HL-60 (cell line): ENCODE measurements around the gene VDR.

Experiments
- CTCF ChIP-seq: IDR thresholded peaks from one replicate; pipeline ENCODE4 v1.5.1; 2011; ENCODE audit warnings: low read length, control low read depth, inconsistent platforms; ENCODE audit not compliant: insufficient read depth
- POLR2AphosphoS5 ChIP-seq: IDR thresholded peaks from 2 replicates; pipeline ENCODE4 v1.6.1; 2012; ENCODE audit warnings: low read depth
- REST ChIP-seq: IDR thresholded peaks from 2 replicates; pipeline ENCODE4 v1.6.1; 2012; ENCODE audit warnings: low read depth; ENCODE audit not compliant: insufficient replicate concordance

DNA sequence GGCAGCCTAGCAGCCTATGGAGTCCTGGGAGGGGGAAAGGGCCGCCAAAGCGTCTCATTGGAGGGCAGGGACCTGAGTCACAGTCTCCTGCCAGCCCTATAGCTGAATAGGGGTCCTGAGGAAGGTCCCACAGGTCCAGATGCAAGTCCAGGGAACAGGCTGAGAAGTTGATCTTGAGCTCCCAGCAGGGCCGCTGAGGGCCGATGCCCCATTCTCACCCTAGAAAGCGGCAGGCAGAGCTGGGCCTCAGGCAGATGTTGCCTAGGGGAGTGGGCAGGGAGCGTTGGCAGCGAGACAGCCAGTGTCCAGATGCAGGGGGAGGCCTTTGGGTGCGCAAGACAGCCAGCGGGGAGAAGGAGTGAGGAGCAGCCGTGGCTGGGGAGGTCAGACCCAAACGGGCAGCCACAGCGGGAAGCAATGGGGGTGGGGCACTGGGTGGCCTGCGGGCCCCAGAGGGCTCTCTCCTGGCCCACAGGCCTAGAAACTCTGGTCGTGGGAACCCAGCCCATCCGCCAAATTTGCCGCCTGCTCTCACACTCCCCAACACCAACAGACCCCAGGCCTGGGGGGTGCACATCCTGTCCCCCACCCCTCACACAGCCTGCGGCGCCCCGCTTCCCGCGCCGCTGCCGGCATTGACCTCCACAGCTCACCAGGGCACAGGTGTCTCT is 86.2 kb downstream of the VDR start:
- TF ChIP-seq CTCF (no peak), REST (no peak), POLR2AphosphoS5 (no peak)
